CD4-positive, alpha-beta T cell treated with Interleukin-15 for 1 hour (primary cell): Measurements from ENCODE around the gene PLXND1.
"Not testable (repeated sequence)": the region's sequence is repeated elsewhere in the genome, so short reads cannot be mapped to it uniquely, and the experiment has no call there.

Experiments
- DNase-seq: peaks from one replicate; pipeline ENCODE4 v3.0.0-alpha.2; 2020

The PLXND1 gene

DNA sequence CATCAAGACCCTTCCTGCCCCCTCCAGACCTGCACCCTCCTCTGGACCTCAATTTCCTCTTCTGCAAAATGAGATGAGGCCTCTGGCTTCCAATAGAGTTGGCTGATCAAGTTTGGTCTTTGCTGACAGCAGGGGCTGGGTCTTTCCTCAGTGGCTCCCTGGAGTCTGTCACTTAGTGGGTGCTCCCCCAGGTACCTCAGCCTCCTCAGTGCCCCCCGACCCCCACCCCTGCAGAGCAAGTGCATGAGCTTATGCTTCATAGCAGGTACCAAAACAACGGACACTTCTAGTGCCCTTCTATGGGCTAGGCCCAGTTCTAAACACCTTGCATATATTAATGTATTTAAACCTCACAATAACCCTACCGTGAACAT is 6.9 kb upstream of the PLXND1 start:
- no peak for DNase-seq

- DNase-seq: no peak
These were observed 6.3 kb upstream of the PLXND1 start for GRCh38 chr3:129612534-129613366.

DNA sequence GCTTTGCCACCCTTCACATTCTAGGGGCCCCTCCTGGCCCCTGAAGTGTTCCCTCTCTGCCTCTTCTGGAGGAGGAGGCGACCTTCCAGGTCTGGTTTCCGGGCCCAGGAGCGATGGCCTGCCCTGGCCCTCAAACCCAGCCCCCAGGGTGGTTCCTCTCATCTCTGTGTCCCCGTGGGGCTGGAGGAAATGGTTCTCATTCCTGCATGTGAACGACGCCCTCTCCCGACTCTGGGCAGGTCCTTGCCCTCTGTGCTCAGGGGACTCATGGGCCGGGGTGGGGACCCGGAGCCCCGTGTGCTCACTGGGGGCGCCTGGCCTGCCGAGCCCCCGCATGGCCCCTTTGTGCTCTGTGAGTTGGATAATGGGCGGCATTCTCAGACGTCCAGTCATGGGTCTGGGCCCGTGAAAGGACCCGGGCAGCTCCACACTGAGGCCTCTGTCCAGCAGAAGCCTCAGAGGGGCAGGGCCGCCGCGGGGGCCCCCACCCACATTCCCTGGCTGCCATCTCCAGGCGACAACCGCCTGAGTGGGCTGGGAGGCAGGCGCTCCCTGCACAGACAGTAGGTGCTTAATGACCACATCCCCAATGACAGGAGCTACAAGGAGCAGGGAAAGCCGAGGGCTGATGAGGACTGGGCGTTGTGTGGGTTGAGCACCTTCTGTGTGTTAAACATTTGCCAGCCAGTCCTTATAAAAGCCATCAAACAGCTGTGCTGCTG is 5.5 kb upstream of the PLXND1 start:
- no peak for DNase-seq

- DNase-seq: no peak
These were observed 4.9 kb upstream of the PLXND1 start for GRCh38 chr3:129611446-129611800.

GRCh38 chr3:129610794-129611445 is 4.4 kb upstream of the PLXND1 start:
- DNase-seq: not testable (repeated sequence)

GRCh38 chr3:129610276-129610675 is 3.8 kb upstream of the PLXND1 start:
- DNase-seq: no peak

- DNase-seq: no peak
These were observed 3.2 kb upstream of the PLXND1 start for GRCh38 chr3:129609591-129610182.

GRCh38 chr3:129608936-129609590 is 2.6 kb upstream of the PLXND1 start:
- no peak for DNase-seq

GRCh38 chr3:129608087-129608935 is 1.8 kb upstream of the PLXND1 start:
- no peak for DNase-seq

- DNase-seq: no peak
These were observed 1.1 kb upstream of the PLXND1 start for GRCh38 chr3:129607391-129608068.

DNA sequence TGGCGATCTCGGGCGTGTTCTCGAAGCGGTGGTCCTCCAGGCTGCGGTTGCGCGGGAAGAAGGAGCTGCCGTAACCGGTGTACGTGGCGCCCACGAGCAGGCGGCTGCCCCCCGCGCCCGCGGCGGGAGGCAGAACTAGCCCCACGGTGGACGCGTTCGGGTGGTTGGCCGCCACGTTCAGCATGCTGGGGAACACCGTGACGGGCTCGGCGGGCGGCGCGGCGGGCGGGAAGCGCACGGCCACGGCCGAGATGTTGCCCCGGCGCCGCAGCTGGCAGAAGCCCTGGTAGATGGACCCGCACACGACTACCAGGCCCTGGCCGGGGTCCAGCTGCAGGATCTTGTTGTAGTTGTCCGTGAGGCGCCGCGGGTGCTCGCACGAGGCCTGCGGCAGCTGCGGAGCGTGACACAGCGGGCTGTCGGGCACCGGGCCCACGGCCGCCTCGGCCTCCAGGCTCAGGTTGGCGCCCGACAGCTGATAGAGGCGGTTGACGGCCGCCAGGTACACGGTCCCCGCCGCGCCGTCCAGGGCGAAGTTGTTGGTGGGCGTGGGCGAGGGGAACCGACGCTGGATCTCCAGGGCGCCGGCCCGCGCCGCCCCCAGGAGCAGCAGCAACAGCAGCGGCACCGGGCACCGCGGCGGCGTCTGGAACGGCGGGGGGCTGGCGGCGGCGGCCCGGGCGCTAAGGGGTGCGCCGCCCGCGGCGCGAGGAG is 397 bp downstream of the PLXND1 start:
- no peak for DNase-seq

- DNase-seq: peak; percentile 45
These were observed 1.1 kb downstream of the PLXND1 start for GRCh38 chr3:129605203-129605921.

- DNase-seq: no peak
These were observed 1.7 kb downstream of the PLXND1 start for GRCh38 chr3:129604767-129605166.

- no peak for DNase-seq
These were observed 2.3 kb downstream of the PLXND1 start for GRCh38 chr3:129603991-129604749.

DNA sequence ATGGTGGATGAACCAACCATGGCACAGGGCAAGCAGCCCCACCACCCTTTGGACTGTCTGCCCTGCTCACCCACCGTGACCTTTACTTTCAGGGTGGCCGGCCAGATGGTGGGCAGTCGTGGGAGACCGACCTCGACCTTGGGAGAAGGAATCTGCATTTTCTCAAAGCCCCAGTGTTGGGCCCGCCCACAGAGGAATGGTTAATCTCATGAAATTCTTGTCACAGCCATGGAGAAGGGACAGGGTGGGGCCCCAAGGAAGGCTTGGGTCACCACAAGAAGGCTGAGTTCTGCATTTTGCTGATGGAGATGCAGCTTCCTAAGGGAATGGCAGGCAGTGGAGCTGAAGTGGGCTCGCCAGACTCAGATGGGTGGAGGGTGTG is 2.9 kb downstream of the PLXND1 start:
- no peak for DNase-seq

DNA sequence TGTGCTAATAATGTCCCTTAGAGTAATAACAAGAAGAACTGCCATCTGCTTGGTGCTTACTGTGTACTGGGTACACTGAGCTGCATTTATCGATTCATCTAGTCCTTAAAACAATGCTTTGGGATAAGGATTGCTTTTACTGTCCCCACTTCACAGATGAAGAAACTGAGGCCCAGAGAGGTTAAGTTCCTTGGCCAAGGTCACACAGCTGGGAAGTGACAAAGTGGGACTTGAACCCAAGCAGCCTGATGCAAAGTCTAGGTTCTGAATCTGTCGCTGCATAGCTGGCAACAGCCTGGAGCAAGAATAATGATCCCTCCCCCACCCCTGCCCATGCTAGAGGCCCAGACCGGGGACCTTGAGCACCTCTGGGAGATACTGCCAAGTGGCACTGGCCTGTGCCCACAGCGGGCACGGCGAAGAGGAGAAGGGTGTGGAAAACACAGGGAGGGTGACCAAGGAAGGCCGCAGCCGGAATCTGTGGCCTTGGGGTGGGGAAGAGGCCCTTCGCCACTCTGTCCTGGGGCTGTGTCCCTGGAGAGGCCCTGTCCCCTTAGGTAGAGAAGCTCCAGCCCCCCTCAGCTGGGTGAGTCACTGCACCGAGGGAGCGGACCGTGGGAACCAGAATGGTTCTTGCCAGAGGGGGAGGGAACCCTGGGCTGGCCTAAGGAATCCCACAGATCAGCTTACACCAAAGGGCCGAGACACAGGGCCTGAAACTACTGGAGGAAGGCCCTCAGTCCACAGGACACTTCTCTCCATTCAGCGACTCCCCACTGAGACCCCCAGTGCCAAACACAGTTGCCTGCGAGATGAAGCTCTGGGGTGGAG is 3.5 kb downstream of the PLXND1 start:
- DNase-seq: no peak

- no peak for DNase-seq
These were observed 4.2 kb downstream of the PLXND1 start for GRCh38 chr3:129602309-129602708.

- DNase-seq: no peak
These were observed 4.8 kb downstream of the PLXND1 start for GRCh38 chr3:129601713-129602112.
